ENCODE measurements around the gene NUCB1.
"Not testable (repeated sequence)": the region's sequence is repeated elsewhere in the genome, so short reads cannot be mapped to it uniquely, and the experiment has no call there.

The NUCB1 gene

GRCh38 chr19:48925240-48925843 lies 25.2 kb downstream of the NUCB1 start:
- H3K27me3 ChIP-seq (ENCODE audit: low read depth, low read length) = no peaks in the 10 kb centered on the region
- no peaks in the 10 kb centered on the region for H4K20me1 ChIP-seq (ENCODE audit: insufficient read depth, low read length)
- H3K4me2 ChIP-seq (ENCODE audit: low read length) = no peak overlapping the region
- no peak overlapping the region for H3K4me3 ChIP-seq (ENCODE audit: low read length)
- no peak overlapping the region for H3K27ac ChIP-seq (ENCODE audit: low read length)
- no peaks in the 10 kb centered on the region for H3K79me2 ChIP-seq (ENCODE audit: low read length)
- H3K9ac ChIP-seq (ENCODE audit: low read length) = no peak overlapping the region
- H3K4me1 ChIP-seq (ENCODE audit: low read length) = no peaks in the 10 kb centered on the region
- H2AFZ ChIP-seq (ENCODE audit: low read depth, low read length) = no peak overlapping the region
- peaks cover 6% of the 10 kb centered on the region for H3K36me3 ChIP-seq (replicated peaks; ENCODE audit: low read depth, low read length)
- TF ChIP-seq EZH2phosphoT487 (IDR thresholded peaks at IDR 0.05; ENCODE audit: low read depth) (no peak), CTCF (IDR thresholded peaks at IDR 0.05; ENCODE audit: low read depth, low read length) (no peak)
- H3K9me3 ChIP-seq (ENCODE audit: insufficient read depth, low read length) = no peaks in the 10 kb centered on the region

- H4K20me1 ChIP-seq (ENCODE audit: insufficient read depth, low read length); H3K36me3 ChIP-seq (replicated peaks; ENCODE audit: low read depth, low read length); H3K4me3 ChIP-seq (ENCODE audit: low read length); H3K9me3 ChIP-seq (ENCODE audit: insufficient read depth, low read length); H3K4me1 ChIP-seq (ENCODE audit: low read length); H2AFZ ChIP-seq (ENCODE audit: low read depth, low read length); H3K79me2 ChIP-seq (ENCODE audit: low read length); H3K9ac ChIP-seq (ENCODE audit: low read length); H3K27ac ChIP-seq (ENCODE audit: low read length); H3K4me2 ChIP-seq (ENCODE audit: low read length); H3K27me3 ChIP-seq (ENCODE audit: low read depth, low read length): not testable (repeated sequence)
Observed at GRCh38 chr19:48925890-48926289, 25.8 kb downstream of the NUCB1 start.

- no peak overlapping the region for H2AFZ ChIP-seq (ENCODE audit: low read depth, low read length)
- TF ChIP-seq CTCF (IDR thresholded peaks at IDR 0.05; ENCODE audit: low read depth, low read length) (no peak), EZH2phosphoT487 (IDR thresholded peaks at IDR 0.05; ENCODE audit: low read depth) (no peak)
- no peaks in the 10 kb centered on the region for H3K79me2 ChIP-seq (ENCODE audit: low read length)
- H3K27me3 ChIP-seq (ENCODE audit: low read depth, low read length) = no peaks in the 10 kb centered on the region
- no peaks in the 10 kb centered on the region for H3K36me3 ChIP-seq (replicated peaks; ENCODE audit: low read depth, low read length)
- no peak overlapping the region for H3K27ac ChIP-seq (ENCODE audit: low read length)
- no peak overlapping the region for H3K4me2 ChIP-seq (ENCODE audit: low read length)
- H3K4me3 ChIP-seq (ENCODE audit: low read length) = no peak overlapping the region
- no peaks in the 10 kb centered on the region for H3K9me3 ChIP-seq (ENCODE audit: insufficient read depth, low read length)
- no peaks in the 10 kb centered on the region for H3K4me1 ChIP-seq (ENCODE audit: low read length)
- H4K20me1 ChIP-seq (ENCODE audit: insufficient read depth, low read length) = no peaks in the 10 kb centered on the region
- H3K9ac ChIP-seq (ENCODE audit: low read length) = no peak overlapping the region
Observed at GRCh38 chr19:48926909-48927308, 26.8 kb downstream of the NUCB1 start.

DNA sequence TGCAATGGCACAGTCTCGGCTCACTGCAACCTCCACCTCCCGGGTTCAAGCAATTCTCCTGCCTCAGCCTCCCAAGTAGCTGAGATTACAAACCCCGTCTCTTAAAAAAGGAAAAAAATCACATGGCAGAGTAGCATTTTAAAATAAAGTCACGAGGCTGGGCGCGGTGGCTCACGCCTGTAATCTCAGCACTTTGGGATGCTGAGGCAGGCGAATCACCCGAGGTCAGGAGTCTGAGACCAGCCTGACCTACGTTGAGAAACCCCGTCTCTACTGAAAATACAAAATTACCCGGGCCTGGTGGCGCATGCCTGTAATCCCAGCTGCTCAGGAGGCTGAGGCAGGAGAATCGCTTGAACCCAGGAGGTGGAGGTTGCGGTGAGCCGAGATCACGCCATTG lies 27.6 kb downstream of the NUCB1 start:
- H3K27me3 ChIP-seq (ENCODE audit: low read depth, low read length); H4K20me1 ChIP-seq (ENCODE audit: insufficient read depth, low read length); H3K4me2 ChIP-seq (ENCODE audit: low read length); H3K4me3 ChIP-seq (ENCODE audit: low read length); H3K36me3 ChIP-seq (replicated peaks; ENCODE audit: low read depth, low read length); H3K9ac ChIP-seq (ENCODE audit: low read length); H3K27ac ChIP-seq (ENCODE audit: low read length); H3K9me3 ChIP-seq (ENCODE audit: insufficient read depth, low read length); H3K79me2 ChIP-seq (ENCODE audit: low read length); H2AFZ ChIP-seq (ENCODE audit: low read depth, low read length); H3K4me1 ChIP-seq (ENCODE audit: low read length): not testable (repeated sequence)

DNA sequence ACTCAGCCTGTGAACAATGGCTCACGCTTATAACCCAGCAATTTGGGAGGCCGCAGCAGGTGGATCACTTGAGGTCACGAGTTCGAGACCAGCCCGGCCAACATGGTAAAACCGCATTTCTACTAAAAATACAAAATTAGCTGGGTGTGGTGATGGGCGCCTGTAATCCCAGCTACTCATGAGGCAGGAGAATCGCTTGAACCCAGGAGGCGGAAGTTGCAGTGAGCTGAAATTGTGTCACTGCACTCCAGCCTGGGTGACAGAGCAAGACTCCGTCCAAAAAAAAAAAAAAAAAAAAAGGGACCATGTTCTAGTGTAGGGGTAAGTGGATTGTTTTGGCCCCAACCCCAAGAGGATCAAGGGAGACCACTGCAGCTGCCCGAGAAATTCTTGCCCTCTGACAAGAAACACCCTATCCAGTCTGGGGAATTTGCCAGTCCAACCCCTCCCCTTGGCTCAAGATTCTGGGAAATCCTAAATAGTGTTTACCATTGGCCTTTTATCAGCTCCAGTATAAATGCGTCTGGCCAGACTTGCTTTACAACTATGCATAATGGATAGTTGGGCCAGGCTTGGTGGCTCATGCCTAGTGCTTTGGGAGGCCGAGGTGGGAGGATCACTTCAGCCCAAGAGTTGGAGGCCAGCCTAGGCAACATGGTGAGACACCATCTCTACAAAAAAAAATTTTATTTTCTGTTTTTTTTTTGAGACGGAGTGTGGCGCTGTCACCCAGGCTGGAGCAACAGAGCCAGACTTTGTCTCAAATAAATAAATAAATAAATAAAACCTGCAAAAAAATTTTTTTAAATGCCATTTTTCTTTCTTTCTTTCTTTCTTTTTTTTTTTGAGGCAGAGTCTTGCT lies 28.3 kb downstream of the NUCB1 start:
- Histone ChIP-seq H3K9ac (ENCODE audit: low read length) (no peak overlapping the region), H3K27me3 (ENCODE audit: low read depth, low read length) (peaks cover 4% of the 10 kb centered on the region), H3K9me3 (ENCODE audit: insufficient read depth, low read length) (no peaks in the 10 kb centered on the region), H2AFZ (ENCODE audit: low read depth, low read length) (no peak overlapping the region), H4K20me1 (ENCODE audit: insufficient read depth, low read length) (no peaks in the 10 kb centered on the region), H3K4me1 (ENCODE audit: low read length) (peaks cover 5% of the 10 kb centered on the region), H3K4me3 (ENCODE audit: low read length) (no peak overlapping the region), H3K36me3 (replicated peaks; ENCODE audit: low read depth, low read length) (no peaks in the 10 kb centered on the region), H3K27ac (ENCODE audit: low read length) (no peak overlapping the region), H3K4me2 (ENCODE audit: low read length) (no peak overlapping the region), H3K79me2 (ENCODE audit: low read length) (no peaks in the 10 kb centered on the region)
- TF ChIP-seq EZH2phosphoT487 (IDR thresholded peaks at IDR 0.05; ENCODE audit: low read depth) = no peak
- TF ChIP-seq CTCF (IDR thresholded peaks at IDR 0.05; ENCODE audit: low read depth, low read length) = no peak
